AG10803 (cell line): Measurements from ENCODE around the gene RDH8.
A peak's percentile ranks its signal among the peaks of the same experiment; 100 is the strongest.

Experiments
- DNase-seq: peaks from one replicate; pipeline ENCODE4 v3.0.0; 2010; ENCODE audit warnings: low read depth
- H3K4me3 ChIP-seq: 2 replicates; pipeline ENCODE4 v1.5.1; 2011; ENCODE audit warnings: mild to moderate bottlenecking, low read length, control low read depth
- CTCF ChIP-seq: conservative IDR thresholded peaks from 2 replicates; pipeline ENCODE4 v1.5.1; 2011; ENCODE audit warnings: mild to moderate bottlenecking, low read length, control low read depth, inconsistent platforms

RDH8 gene

GRCh38 chr19:9971166-9971897 lies 42.0 kb upstream of the RDH8 start:
- no peak for TF ChIP-seq CTCF
- H3K4me3 ChIP-seq, result no peak overlapping the region
- no peak for DNase-seq

- DNase-seq, result no peak
These were observed 41.2 kb upstream of the RDH8 start for GRCh38 chr19:9972103-9972502.

DNA sequence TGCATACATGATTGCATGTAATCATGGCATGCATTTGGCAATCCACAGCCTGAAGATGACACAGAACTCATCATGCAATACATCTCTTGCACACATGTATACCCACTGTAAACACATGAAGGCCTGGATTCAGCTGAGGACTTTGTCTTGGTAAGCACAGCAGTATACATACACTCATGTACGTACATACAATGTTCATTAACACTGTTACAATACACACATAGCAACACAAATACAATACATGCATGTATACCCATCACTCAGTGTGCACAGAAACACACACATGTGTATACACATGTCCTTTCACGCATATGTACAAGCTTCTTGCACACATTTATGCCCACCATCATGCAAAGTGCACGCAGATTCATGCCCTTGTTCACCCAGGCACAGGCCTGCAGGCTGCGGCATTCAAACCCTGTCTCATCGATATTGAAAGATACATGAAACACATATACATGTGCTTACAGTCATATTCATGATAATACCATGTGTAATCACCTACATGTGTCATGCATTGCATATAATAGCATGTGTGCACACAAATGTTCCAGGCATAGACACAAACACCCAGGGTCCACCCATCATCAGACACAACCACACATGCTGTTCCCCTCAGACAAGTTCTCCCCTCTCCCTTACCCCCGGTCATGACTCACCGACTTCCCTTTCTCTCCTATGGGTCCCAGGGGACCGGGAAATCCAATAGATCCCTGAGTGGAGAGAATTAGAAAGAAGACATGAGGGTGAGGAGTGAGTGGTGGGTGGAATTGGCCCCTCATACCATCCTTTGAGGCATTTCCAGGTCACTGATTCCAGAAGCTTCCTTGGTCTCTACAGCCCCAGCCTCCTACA lies 31.6 kb upstream of the RDH8 start:
- no peak for TF ChIP-seq CTCF
- H3K4me3 ChIP-seq, result no peak overlapping the region
- DNase-seq, result no peak

More at GRCh38 chr19:9972103-9972502, 41.2 kb upstream of the RDH8 start:
- TF ChIP-seq CTCF, result no peak
- no peak overlapping the region for H3K4me3 ChIP-seq

DNA sequence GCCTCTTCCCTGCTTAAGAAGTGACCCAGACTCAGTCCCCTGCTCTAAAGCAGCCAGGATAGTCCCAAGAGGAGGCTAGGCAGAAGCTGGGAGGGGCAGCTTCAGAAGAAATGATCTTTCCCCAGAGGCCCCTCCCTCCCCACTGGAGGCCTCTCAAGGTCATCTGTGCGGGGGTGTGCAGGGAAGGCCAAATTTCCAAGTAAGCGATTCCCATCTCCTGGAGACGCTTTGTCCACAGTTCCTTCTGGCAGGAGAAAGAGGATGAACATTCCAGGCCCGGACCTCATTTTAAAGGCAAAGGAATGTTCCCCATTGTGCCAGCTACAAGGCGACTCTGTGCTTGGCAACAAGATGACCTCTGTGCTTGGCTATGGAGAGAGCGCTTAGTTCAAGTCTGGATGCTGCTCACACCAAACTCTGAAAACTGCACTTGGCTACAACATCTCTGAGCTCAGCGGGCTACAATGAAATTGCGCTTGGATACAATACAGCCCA lies 26.4 kb upstream of the RDH8 start:
- TF ChIP-seq CTCF, result no peak
- H3K4me3 ChIP-seq, result no peak overlapping the region
- DNase-seq, result peak; percentile 95

DNA sequence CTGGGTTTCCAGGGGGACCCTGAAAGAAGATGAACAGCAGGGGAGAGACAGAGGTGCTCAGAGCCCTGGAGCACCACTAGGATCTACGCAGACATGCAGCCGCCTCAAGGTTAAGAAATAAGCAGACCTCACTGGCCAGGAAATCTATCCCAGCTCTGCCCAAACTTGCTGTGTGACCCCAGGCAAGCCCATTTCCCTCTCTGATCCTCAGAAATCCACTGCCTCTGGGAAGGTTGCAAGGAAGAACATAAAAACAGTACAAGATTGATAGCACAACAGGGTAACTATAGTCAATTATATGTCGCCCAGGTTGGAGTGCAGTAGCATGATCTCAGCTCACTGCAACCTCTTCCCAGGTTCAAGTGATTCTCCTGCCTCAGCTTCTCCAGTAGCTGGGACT lies 23.8 kb upstream of the RDH8 start:
- no peak for TF ChIP-seq CTCF
- DNase-seq, result no peak
- H3K4me3 ChIP-seq, result no peak overlapping the region

GRCh38 chr19:9991425-9992191 lies 21.7 kb upstream of the RDH8 start:
- H3K4me3 ChIP-seq, result no peak overlapping the region
- TF ChIP-seq CTCF, result no peak
- DNase-seq, result no peak
